GM19193 (cell line): ENCODE data around the gene RAD51.
A peak's percentile ranks its signal among the peaks of the same experiment; 100 is the strongest.

Source experiments
- POLR2A ChIP-seq: IDR thresholded peaks from 4 replicates; pipeline ENCODE4 v1.6.1; 2011; ENCODE audit not compliant: insufficient read depth, insufficient read length; ENCODE audit errors: extremely low read depth

The RAD51 gene

DNA sequence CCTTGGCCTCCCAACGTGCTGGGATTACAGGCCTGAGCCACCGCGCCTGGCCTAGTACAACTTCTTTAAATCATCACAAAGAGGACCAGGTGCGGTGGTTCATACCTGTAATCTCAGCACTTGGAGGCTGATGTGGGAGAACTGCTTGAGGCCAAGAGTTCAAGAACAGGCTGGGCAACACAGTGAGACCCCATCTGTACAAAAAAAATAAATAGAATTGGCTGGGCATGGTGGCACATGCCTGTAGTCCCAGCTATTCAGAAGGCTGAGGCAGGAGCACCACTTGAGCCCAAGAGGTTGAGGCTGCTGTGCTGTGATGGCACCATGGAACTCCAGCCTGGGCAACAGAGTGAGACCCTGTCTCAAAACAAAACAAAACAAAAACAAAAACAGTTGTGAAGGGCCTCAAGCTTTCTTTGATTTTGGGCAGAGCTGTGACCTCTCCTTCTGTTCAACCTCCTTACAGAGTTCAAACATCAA is 54.2 kb downstream of the RAD51 start:
- TF ChIP-seq POLR2A = no peak

DNA sequence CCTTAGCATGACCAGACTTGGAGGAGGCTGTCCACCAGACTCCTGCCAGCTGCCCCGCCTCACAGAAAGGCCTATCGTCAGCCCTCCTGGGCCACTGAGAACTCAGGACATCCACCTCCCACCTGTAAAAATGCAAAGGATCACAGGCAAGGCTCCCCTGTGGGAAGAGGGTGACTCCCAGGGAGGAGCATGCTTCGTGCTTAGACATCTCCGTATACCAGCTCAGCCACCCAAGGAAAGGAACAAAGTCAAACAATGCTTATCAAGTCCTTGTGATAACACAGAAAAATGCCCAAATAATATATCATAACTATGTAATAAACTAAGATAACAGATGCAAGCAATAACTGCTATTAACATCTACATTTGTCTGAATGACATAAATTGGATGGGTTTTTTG is 55.9 kb downstream of the RAD51 start:
- TF ChIP-seq POLR2A = no peak

DNA sequence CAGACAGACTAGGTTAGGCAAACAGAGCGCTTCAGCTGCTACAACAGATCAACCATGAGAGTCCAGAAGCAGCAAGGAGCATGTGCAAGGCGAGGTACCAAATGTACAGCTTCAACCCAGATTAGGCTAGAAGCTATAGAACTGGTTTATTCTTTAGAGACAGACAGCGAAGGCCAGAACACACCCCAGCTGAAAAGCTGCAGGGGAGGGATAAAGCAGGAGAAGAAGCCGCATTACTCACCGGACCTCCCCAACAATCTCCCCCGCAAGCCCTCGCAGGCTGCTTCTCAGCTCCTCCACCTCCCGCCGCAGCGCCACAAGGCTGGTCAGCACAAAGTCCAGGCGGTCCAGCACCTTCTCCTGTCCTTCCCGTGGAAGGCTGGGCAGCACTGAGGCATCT is 56.8 kb downstream of the RAD51 start:
- TF ChIP-seq POLR2A = no peak

DNA sequence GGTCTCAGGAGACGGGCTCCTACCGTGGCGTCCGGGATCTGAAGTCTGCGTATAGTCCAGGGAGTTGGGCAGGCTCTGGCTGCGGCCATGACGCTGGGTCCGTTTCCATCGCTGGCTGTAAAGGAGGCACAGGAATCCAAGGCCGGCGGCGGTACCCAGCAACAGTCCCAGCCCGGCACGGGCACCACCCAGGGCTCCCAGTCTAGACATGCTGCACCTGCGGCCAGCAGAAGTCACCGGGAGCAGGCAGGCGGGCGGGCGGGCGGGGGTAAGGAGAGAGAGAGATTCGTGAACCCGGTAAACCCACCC is 59.6 kb downstream of the RAD51 start:
- no peak for TF ChIP-seq POLR2A

DNA sequence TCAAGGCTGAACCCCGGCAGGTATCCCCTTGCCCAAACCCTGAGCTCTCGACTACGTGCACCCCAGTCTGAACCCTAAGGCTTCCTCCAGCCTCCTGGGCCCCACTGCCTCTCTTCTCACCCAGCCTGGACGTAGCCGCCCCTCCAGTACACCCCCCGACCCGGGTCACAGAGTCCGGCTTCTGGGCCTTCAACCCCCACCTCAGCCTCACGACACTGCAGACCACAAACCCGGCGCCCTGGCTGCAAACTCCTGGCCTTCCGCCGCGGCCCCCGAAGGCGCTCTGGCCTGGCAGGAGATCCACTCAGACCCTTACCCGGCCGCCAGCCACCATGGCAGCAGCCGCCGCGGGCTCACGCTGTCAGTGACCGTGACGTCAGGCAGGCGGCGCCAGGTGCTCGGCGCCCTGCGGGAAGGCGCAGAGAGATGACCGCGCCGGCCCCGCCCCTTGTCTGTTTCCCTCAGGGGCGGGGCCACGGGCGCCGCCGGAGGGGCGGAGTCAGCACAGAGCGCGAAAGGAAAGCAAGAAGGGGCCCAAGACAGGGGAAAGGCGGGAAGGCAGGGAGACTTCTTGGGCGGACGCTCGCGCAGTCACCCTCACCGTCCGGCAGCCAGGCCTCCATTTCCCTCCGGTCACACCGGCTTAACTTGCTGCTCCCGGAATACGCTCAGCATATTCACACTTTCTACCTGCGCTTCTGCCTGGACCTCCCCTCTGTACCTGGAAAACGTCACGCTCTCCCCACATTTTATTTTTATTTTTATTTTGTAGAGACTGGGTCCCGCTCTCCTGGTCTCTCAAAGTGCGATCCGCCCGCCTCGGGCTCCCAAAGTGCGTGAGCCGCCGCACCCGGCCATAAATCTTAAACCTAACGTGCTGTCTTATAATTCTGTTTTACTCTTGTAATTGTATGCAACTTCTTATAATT is 60.2 kb downstream of the RAD51 start, which contains the start of gene RMDN3:
TSS of gene RMDN3 (minus strand) at position 372 of the 929 bp plus-strand sequence. CDS start 471 bp downstream, outside the sequence.
- TF ChIP-seq POLR2A = peak; percentile 91

DNA sequence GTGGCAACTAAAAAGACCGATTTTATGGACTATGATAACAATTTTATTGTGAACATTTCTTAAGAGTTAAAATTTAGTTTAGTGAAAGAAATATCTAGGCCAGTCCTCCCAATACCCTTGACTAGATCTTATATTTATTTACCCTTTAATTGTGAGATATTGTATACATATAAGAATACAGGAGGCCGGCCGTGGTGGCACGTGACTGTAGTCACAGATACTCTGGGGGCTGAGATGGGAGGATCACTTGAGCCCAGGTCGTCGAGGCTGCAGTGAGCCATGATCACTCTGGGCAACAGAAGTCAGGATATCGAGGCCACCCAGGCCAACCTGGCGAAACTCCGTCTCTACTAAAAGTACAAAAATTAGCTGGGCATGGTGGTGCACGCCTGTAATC is 60.8 kb downstream of the RAD51 start:
- TF ChIP-seq POLR2A = no peak

DNA sequence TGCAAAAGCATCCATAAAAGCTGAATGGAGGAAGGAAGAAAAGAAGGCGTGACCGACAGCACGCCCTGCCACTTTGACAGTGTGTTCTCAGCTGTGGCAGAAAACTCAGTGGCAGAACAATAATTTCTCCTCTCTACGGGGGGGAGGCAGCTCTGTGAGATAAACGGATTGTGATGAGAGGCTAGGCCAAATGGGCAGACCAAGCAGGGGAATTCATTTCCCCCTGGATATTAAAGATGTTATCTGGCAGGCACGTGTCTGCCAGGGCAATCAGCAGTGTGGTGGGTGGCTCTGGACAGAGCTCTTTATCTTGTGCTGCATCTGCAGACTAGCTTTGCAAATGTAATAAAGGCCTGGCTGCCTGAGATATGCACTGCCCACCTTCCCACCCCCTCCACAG is 62.0 kb downstream of the RAD51 start:
- TF ChIP-seq POLR2A = no peak

DNA sequence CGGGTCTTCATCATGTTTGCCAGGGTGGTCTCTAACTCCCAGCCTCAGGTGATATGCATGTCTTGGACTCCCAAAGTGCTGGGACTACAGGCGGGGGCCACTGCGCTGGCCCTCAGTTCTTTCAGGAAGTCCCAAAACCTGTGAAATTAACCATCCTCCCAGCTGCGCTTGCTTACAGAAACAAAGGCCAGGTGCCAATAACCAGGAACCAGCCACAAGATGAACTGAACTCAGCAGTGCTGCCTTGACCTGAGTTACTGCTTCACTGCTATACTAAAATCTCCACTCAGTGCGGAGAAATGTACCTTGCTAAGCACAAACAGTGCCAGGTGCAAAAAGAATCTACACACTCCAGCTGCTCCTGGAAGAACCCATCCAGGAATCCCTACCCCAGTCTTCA is 65.0 kb downstream of the RAD51 start:
- no peak for TF ChIP-seq POLR2A

DNA sequence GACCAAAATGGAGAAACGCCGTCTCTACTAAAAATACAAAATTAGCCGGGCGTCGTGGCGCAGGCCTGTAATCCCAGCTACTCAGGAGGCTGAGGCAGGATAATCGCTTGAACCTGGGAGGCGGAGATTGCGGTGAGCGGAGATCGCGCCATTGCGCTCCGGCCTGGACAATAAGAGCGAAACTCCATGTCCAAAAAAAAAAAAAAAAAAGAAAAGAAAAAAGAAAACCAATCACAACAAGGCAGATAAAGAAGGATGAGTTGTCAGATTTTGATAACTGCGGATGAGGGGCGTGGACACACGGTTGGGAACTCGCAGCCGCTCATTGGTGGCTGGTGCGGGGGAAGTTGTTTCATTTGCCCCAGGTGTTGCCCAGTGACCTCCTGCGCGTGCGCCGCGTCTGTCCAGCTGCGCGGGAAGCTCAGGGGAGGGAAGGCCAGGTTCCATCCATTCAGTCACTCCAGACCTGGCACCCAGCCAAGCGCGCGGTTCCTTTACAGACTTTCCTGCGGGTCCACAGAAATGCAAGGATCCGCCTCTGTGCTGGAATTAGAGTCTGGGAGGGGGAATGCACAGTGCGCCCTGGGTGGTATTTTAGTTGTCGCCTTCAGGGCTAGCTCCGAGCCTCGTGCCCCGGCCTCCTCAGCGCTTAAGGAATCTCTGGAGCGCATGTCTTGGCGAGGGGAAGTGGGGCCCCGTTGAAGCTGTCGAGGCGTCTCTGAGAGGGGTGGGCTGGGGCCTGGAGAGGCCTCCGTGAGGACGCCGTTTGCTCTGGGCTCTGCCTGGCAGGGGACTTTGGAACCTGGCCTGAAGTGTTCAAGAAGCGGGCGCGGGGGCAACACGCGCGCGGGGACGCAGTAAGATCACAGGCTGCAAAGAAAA is 68.2 kb downstream of the RAD51 start:
- no peak for TF ChIP-seq POLR2A

DNA sequence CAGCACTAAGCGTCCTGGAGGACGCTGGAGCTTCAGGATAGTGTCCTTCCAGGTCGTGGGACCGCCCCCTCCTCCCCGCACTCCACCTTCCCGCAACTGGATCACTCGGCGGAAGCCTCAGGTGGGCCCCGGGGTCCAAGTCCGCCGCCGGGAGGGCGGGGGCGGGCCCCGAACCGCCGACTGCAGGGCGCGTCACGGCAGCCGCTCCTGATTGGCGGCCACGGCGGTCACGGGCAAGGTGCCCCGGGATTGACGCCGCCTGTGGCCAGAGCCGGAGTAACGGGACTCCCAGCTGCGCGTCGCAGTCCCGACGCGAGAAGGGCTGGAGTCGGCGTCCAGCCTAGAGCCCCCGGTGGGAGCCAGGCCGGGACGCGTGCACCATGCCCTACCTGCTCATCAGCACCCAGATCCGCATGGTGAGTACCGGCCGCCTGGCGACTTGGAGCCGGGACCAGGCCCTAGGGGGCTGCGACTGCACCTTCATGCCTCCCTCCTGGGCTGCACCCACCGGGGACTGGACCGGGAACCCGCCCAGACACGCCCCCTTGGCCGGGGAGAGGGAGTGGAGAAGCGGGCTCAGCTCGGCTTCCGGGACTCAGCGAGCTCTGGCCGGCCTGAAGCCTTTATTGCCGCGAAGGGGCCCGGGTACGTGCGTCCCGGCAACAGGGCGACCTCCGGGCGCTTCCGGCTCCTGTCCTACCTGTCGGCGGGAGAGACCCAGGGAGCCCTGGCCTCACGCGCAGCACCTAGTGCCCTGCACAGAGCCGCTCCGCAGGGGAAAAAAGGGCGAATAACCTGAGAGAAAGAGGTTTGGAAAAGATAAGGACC is 69.0 kb downstream of the RAD51 start, which contains the start of gene GCHFR:
TSS of gene GCHFR (plus strand) at position 268 of the 828 bp plus-strand sequence. CDS start at position 381, 113 bp downstream.
- peak; percentile 37 for TF ChIP-seq POLR2A

DNA sequence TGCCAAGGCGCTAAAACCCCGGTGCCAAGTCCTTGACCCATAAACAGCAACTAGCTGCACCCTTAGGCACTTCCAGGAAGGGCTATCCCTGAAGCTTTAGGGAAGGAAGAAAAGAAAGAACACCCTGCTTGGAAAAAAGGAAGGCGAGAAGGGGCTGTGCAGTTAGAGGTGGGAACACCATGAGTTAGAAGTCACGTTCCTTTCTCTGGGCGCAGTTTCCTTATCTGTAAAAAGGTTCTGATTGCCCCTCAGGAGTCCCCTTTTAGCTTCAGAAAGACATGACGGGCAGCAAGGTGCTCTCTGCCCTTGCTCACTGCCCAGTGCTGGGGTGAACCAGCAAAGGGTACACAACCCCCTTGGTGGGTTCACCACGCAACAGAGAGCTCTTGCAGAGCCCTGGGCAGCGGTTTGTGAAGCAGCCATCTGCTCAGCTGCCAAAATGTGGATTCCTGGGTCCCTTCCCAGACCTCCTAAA is 69.7 kb downstream of the RAD51 start:
- TF ChIP-seq POLR2A = no peak

DNA sequence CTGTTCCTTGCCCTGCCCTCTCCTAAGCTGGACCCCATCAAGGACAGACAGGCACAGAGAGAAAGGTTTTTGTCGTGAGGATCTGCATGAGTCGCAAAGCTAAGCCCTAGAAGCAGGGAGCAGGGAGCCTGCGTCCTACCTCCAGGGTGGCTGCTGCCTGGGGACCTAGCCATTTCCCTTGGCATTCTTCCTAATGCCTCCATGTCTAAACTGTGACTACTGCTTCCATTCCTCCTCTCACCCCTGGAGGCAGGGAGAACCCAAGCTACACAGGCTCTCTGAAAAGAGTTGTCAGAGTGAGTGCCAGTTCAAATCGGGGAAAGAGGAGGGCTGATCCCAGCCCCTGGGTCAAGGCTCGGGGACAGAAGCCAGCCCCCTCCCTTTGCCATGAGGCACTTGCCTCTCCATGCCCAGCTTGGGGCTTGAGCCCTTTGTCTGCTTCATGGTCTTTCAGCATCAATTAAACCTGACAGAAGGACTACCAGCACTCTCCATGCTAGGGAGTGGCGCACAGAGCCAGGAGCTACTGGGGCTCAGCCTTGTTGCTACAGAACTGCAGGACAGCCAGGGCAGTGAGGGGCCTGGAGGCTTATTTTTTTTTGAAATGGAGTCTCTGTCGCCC is 71.3 kb downstream of the RAD51 start:
- no peak for TF ChIP-seq POLR2A

DNA sequence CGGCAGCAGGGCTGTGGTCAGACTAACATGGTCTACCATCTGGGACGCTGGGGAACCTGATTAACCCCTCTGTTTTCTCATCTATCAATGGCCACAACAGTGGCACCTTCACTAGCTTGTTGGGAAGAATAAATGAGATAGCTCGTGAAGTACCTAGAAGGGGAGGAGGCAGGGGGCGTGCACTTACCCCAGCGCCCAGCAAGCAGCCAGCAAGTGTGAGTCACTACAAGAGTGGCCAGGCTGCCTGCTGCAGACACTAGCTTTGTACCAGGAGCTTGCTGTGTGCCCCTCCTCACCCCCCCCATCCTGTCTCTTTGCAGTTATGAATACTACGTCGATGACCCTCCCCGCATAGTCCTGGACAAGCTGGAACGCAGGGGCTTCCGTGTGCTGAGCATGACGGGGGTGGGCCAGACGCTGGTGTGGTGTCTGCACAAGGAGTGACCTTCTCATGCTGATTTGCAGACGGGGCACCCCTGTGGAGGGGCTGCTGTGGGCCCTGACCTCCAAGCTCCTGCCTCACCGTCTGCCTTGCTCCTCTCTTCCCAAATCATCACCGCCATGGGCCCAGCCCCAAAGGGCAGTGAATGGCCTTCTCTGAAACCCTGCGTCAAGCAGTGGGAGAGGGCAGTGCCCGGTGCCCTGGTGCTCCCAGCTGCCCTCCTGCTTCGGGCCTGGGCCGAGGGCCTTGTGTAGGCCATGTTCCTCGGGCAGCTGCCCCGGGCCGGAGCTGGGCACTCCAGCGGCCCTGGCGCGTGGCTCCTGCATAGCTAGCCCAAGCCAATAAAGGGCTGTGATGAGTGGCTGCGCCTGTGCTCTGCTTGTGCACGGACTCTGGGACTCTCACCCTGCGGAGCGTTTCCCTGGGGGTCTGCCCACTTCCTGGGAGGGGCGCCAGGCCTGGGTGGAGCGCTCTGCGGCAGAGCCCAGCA is 72.2 kb downstream of the RAD51 start:
- no peak for TF ChIP-seq POLR2A
